ENCODE data around the gene CLASP1.

The CLASP1 gene

GRCh38 chr2:121536347-121536746, 112.9 kb downstream of the CLASP1 start:
- DNase-seq (ENCODE audit: low spot score), result no peak
- TF ChIP-seq CTCF (IDR thresholded peaks at IDR 0.05; ENCODE audit: extremely low read depth, insufficient read depth, missing control alignments), result no peak
- in situ Hi-C loops (cut with MboI; ENCODE audit: low pct_unique_long_range_greater_than_20kb, low sequenced_read_pairs, unreplicated experiment), result loop anchor here (10.0 kb wide), 2 partner anchors 118 to 178 kb away; no protein-coding TSS in a partner anchor

GRCh38 chr2:121534007-121534406, 115.3 kb downstream of the CLASP1 start:
- no peak for DNase-seq (ENCODE audit: low spot score)
- in situ Hi-C loops (cut with MboI; ENCODE audit: low pct_unique_long_range_greater_than_20kb, low sequenced_read_pairs, unreplicated experiment), result loop anchor here (10.0 kb wide), 2 partner anchors 121 to 181 kb away; no protein-coding TSS in a partner anchor
- no peak for TF ChIP-seq CTCF (IDR thresholded peaks at IDR 0.05; ENCODE audit: extremely low read depth, insufficient read depth, missing control alignments)

- no peak for TF ChIP-seq CTCF (IDR thresholded peaks at IDR 0.05; ENCODE audit: extremely low read depth, insufficient read depth, missing control alignments)
- no peak for DNase-seq (ENCODE audit: low spot score)
- in situ Hi-C loops (cut with MboI; ENCODE audit: low pct_unique_long_range_greater_than_20kb, low sequenced_read_pairs, unreplicated experiment), result loop anchor here (10.0 kb wide), 2 partner anchors 122 to 182 kb away; no protein-coding TSS in a partner anchor
These were observed 116.4 kb downstream of the CLASP1 start for GRCh38 chr2:121532894-121533293.

GRCh38 chr2:121532347-121532766, 116.9 kb downstream of the CLASP1 start:
- DNase-seq (ENCODE audit: low spot score), result no peak
- in situ Hi-C loops (cut with MboI; ENCODE audit: low pct_unique_long_range_greater_than_20kb, low sequenced_read_pairs, unreplicated experiment), result loop anchor here (10.0 kb wide), 2 partner anchors 122 to 182 kb away; no protein-coding TSS in a partner anchor
- TF ChIP-seq CTCF (IDR thresholded peaks at IDR 0.05; ENCODE audit: extremely low read depth, insufficient read depth, missing control alignments), result no peak

GRCh38 chr2:121530212-121530705, 119.0 kb downstream of the CLASP1 start:
- in situ Hi-C loops (cut with MboI; ENCODE audit: low pct_unique_long_range_greater_than_20kb, low sequenced_read_pairs, unreplicated experiment), result loop anchor here (10.0 kb wide), 2 partner anchors 125 to 185 kb away; no protein-coding TSS in a partner anchor
- TF ChIP-seq CTCF (IDR thresholded peaks at IDR 0.05; ENCODE audit: extremely low read depth, insufficient read depth, missing control alignments), result no peak
- DNase-seq (ENCODE audit: low spot score), result peak; percentile 84

- DNase-seq (ENCODE audit: low spot score), result peak; percentile 43
- in situ Hi-C loops (cut with MboI; ENCODE audit: low pct_unique_long_range_greater_than_20kb, low sequenced_read_pairs, unreplicated experiment), result loop anchor here (10.0 kb wide), 2 partner anchors 125 to 185 kb away; no protein-coding TSS in a partner anchor
These were observed 119.6 kb downstream of the CLASP1 start for GRCh38 chr2:121529439-121530211.

More at GRCh38 chr2:121529439-121530211, 119.6 kb downstream of the CLASP1 start:
- no peak for TF ChIP-seq CTCF (IDR thresholded peaks at IDR 0.05; ENCODE audit: extremely low read depth, insufficient read depth, missing control alignments)
